Testis (tissue), 3 donors: Measurements from ENCODE around the gene TRAF2. TPM values are rescaled to one million over a fixed set of nuclear protein-coding genes. Genes with fewer than 3 reads are reported as not detected.
A peak's percentile ranks its signal among the peaks of the same experiment; 100 is the strongest.

ENCODE experiments used
- DNase-seq: peaks from one replicate; pipeline ENCODE4 v3.0.0-alpha.2; 2019
- H3K27ac ChIP-seq, 2 donors: fragments of 200-600 bp; sonication (generic); one replicate each; pipeline ENCODE4 v1.5.1; 2019
- H3K27me3 ChIP-seq: fragments of 200-600 bp; sonication (generic); one replicate; pipeline ENCODE4 v1.5.1; 2019
- H3K36me3 ChIP-seq: fragments of 200-600 bp; sonication (generic); one replicate; pipeline ENCODE4 v1.5.1; 2017; ENCODE audit warnings: low read depth; ENCODE audit errors: missing control alignments
- H3K4me1 ChIP-seq: fragments of 200-600 bp; sonication (generic); one replicate; pipeline ENCODE4 v1.5.1; 2019
- H3K4me3 ChIP-seq, 2 donors: fragments of 200-600 bp; sonication (generic); one replicate each; pipeline ENCODE4 v1.5.1; 2017 to 2019
- H3K9me3 ChIP-seq: fragments of 200-600 bp; sonication (generic); one replicate; pipeline ENCODE4 v1.5.1; 2017
- POLR2A ChIP-seq: fragments of 450-650 bp; IDR thresholded peaks from one replicate; pipeline ENCODE4 v1.6.1; 2017; ENCODE audit warnings: antibody characterized with exemption, mild to moderate bottlenecking, moderate library complexity
- WGBS, 2 donors: methylation state at CpG; one replicate each; pipeline ENCODE4 v1.1.5; 2018; 5-methylcytosine and 5-hydroxymethylcytosine counted together
- intact Hi-C: fragments of 100-400 bp; cut with DNase I; formaldehyde crosslinking; loops from one replicate; pipeline ENCODE4 v1.15.1; 2023; ENCODE audit warnings: low total_unique reads
- polyA plus RNA-seq: library from polyadenylated mRNA; stranded (reverse); fragments of 350-450 nt; fragmentation: Illumina TruSeq; extraction: RNeasy Lipid Tissue Mini Kit (QIAGEN cat#74804); gene quantifications from one replicate; pipeline ENCODE4 v1.2.3, GENCODE V29; 2014; ENCODE audit warnings: low read depth, low replicate concordance; ENCODE audit not compliant: insufficient read depth
- total RNA-seq, 2 donors: library from RNA; depleted of rRNA; stranded (reverse); fragments of >200 nt; gene quantifications; one replicate each; pipeline ENCODE4 v1.2.3, GENCODE V29; 2016
- TF ChIP-seq, protein P1 (sequence below), 3 experiments: fragments of 450-650 bp in 2 of 3; fragments of 200-600 bp in 1 of 3; sonication (generic) in 1 of 3; IDR thresholded peaks; one replicate each; pipeline ENCODE4 v1.5.1; 2016 to 2019; ENCODE audit warnings: antibody characterized with exemption in 3 of 3, mild to moderate bottlenecking in 2 of 3, moderate library complexity in 1 of 3

The TRAF2 gene
- total and polyA plus RNA-seq, 3 donors from 2014 or later = 21.9 to 32.9 (median 23.7) TPM

DNA sequence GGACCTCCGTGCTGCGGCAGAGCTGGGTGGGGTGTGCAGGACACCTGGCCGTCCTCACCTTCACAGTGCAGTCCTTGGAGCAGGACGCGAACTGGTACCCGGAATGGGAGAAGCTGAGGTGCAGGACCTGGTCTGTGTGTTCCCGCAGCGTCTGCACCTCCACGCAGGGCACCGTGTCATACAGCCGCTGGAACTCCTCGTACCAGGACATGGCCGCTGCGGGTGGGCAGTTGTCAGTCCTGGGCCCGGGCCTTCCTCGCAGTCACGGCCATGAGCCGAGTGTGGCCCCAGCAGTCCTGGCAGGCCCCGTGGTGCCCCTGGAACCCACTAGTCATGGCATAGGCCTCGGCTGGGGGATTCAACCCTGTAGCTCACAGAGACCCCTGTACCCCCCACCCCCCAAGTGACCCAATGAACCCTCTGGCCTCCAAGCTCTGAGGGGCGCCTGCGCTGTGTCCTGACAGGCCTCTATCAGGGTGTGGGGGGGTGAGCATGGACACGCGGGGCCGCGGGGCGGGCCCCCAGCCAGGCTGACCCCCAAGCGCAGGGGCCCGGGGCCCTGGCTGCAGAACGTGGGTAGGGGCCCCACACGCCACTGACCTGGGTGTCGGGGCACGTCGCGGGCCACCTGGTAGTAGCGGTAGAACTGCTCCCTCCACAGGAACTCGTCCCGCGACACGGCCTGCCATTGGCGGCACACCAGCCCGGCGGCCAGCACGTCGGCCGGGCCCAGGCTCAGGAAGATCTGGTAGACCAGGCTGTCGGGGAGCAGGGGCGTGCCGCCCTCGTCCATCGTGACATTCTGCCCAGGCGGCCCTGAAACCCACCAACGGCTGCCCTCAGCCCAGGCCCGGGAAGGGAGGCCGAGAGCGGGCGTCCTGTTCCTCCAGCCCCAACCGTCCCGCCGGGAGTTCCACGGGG is 57.2 kb downstream of the TRAF2 start:
- H3K36me3 ChIP-seq = no peaks in the 10 kb centered on the region
- WGBS, 2 donors = 32% methylated on average over 33 of the region's 61 CpGs; no CpG with 5 or more reads in 1 of the 2 donors
- H3K9me3 ChIP-seq = no peaks in the 10 kb centered on the region
- no peaks in the 10 kb centered on the region for H3K27me3 ChIP-seq
- TF ChIP-seq, protein P1, sequence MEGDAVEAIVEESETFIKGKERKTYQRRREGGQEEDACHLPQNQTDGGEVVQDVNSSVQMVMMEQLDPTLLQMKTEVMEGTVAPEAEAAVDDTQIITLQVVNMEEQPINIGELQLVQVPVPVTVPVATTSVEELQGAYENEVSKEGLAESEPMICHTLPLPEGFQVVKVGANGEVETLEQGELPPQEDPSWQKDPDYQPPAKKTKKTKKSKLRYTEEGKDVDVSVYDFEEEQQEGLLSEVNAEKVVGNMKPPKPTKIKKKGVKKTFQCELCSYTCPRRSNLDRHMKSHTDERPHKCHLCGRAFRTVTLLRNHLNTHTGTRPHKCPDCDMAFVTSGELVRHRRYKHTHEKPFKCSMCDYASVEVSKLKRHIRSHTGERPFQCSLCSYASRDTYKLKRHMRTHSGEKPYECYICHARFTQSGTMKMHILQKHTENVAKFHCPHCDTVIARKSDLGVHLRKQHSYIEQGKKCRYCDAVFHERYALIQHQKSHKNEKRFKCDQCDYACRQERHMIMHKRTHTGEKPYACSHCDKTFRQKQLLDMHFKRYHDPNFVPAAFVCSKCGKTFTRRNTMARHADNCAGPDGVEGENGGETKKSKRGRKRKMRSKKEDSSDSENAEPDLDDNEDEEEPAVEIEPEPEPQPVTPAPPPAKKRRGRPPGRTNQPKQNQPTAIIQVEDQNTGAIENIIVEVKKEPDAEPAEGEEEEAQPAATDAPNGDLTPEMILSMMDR (IDR thresholded peaks at IDR 0.05) = no peak
- DNase-seq = no peak
- peak overlapping the region; percentile 85 to 90 for H3K4me3 ChIP-seq
- peak overlapping the region; percentile 74 to 87 for H3K27ac ChIP-seq
- intact Hi-C loops = loop anchor here (5.0 kb wide), 1 partner anchor 136 kb away; the partner anchor contains the start of gene RABL6
- H3K4me1 ChIP-seq = peaks cover 34% of the 10 kb centered on the region

GRCh38 chr9:136944212-136944518 is 57.8 kb downstream of the TRAF2 start:
- peak overlapping the region; percentile 85 to 90 for H3K4me3 ChIP-seq
- 0% methylated on average over 21 of the region's 45 CpGs; no CpG with 5 or more reads in 1 of the 2 donors for WGBS, 2 donors
- H3K36me3 ChIP-seq = no peaks in the 10 kb centered on the region
- no peak for DNase-seq
- H3K27me3 ChIP-seq = no peaks in the 10 kb centered on the region
- H3K9me3 ChIP-seq = no peaks in the 10 kb centered on the region
- H3K4me1 ChIP-seq = peaks cover 39% of the 10 kb centered on the region
- intact Hi-C loops = loop anchor here (5.0 kb wide), 1 partner anchor 137 kb away; the partner anchor contains the start of gene RABL6
- no peak for TF ChIP-seq POLR2A
- H3K27ac ChIP-seq = peak overlapping the region; percentile 74 to 87

DNA sequence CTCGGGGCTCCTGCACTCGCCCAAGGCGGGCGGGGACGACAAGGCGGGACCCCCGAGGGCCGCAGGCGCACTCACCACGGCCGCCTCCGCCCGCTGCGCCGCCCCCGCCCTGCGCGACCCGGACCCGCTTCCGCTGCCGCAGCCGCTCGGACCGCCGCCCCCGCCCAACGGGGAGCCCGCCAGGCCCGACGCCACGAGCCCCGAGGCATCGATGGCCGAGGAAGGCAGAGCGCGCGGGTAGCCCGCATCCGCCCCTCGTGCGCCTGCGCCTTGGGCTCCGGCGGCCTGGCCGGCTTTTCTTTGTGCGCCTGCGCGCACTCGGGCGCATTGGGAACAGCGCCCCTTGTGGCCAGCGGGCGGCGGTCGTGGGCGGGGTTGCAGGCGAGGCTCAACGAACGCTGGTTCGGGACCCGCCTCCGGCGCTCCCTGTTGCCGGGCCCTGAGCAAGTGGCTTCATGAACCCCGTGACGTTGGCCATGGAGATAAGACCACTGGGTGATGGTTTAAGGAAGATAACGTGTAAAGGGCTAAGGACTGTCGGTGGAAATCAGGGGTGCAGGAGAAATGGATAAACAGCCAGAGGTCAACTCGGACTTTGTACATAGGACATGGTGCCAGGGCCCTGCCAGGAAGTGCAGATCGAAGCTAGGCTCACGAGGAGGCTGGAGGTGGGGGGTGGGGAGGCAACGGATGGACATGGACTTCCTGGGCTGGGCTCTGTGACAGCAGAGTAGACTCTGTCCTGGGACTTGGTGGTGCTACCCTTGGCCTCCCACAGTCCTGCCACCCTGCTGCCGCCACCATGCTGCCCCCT is 58.4 kb downstream of the TRAF2 start, which contains the start of the genes C8G and FBXW5:
Gene C8G (plus strand): TSS at position 725 of the 814 bp plus-strand sequence. CDS start 78 bp downstream, at position 803.
Gene FBXW5 (minus strand): TSS at position 220 of the 814 bp plus-strand sequence. CDS start 655 bp downstream, outside the sequence.
- TF ChIP-seq POLR2A = no peak
- TF ChIP-seq, protein P1 (IDR thresholded peaks at IDR 0.05) = peak; percentile 100
- Histone ChIP-seq H3K27ac (peak within 1 kb of the TSS; percentile 74 to 87), H3K36me3 (no peaks in the 10 kb centered on the region), H3K4me3 (peak within 1 kb of the TSS; percentile 85 to 90), H3K27me3 (no peaks in the 10 kb centered on the region), H3K4me1 (peaks cover 43% of the 10 kb centered on the region), H3K9me3 (no peaks in the 10 kb centered on the region)
- peak; percentile 94 for DNase-seq
- intact Hi-C loops = loop anchor here (5.0 kb wide), 1 partner anchor 137 kb away; the partner anchor contains the start of gene RABL6
- WGBS, 2 donors = 6 to 17% methylated on average over 19 to 67 of the region's 74 CpGs

- intact Hi-C loops = no loop called here
- no peak for TF ChIP-seq POLR2A
- TF ChIP-seq, protein P1 (IDR thresholded peaks at IDR 0.05) = no peak
- Histone ChIP-seq H3K4me1 (peaks cover 44% of the 10 kb centered on the region), H3K27ac (no peak overlapping the region), H3K36me3 (no peaks in the 10 kb centered on the region), H3K27me3 (no peaks in the 10 kb centered on the region), H3K9me3 (no peaks in the 10 kb centered on the region), H3K4me3 (no peak overlapping the region)
- DNase-seq = no peak
- WGBS, 2 donors = 88 to 93% methylated on average over 14 to 30 of the region's 30 CpGs
Measured at GRCh38 chr9:136945333-136946227, 59.3 kb downstream of the TRAF2 start.
